GM18858 (cell line): ENCODE results near the gene ACTN3.
"Not testable (repeated sequence)": the region's sequence is repeated elsewhere in the genome, so short reads cannot be mapped to it uniquely, and the experiment has no call there.

Experiments
- ATAC-seq: cut with Tn5 transposase; IDR thresholded peaks from one replicate; pipeline ENCODE4 v1.9.1; 2021; ENCODE audit not compliant: unreplicated experiment

ACTN3 gene

GRCh38 chr11:66544952-66545351 lies 1.8 kb upstream of the ACTN3 start:
- ATAC-seq = not testable (repeated sequence)

GRCh38 chr11:66545701-66546367 lies 869 bp upstream of the ACTN3 start, which contains the start of gene ZDHHC24:
ZDHHC24 (minus strand) TSS chr11:66546048; CDS start chr11:66546003, 45 bp downstream.
- peak; percentile 68 for ATAC-seq

- no peak for ATAC-seq
Measured at GRCh38 chr11:66546966-66547661, 411 bp downstream of the ACTN3 start.

- no peak for ATAC-seq
Measured at GRCh38 chr11:66547662-66548009, 933 bp downstream of the ACTN3 start.

- no peak for ATAC-seq
Measured at GRCh38 chr11:66548041-66548440, 1.3 kb downstream of the ACTN3 start.

GRCh38 chr11:66548774-66549630 lies 2.3 kb downstream of the ACTN3 start:
- no peak for ATAC-seq

GRCh38 chr11:66549696-66550095 lies 3.0 kb downstream of the ACTN3 start:
- no peak for ATAC-seq

GRCh38 chr11:66550887-66551286 lies 4.2 kb downstream of the ACTN3 start:
- ATAC-seq = no peak

- no peak for ATAC-seq
Measured at GRCh38 chr11:66554602-66555001, 7.9 kb downstream of the ACTN3 start.

GRCh38 chr11:66555416-66555815 lies 8.7 kb downstream of the ACTN3 start:
- no peak for ATAC-seq

- ATAC-seq = no peak
Measured at GRCh38 chr11:66556086-66556485, 9.4 kb downstream of the ACTN3 start.

GRCh38 chr11:66557733-66558326 lies 11.1 kb downstream of the ACTN3 start:
- ATAC-seq = no peak

- no peak for ATAC-seq
Measured at GRCh38 chr11:66559142-66559865, 12.6 kb downstream of the ACTN3 start.

- ATAC-seq = no peak
Measured at GRCh38 chr11:66559866-66560676, 13.4 kb downstream of the ACTN3 start.

GRCh38 chr11:66561178-66561974 lies 14.7 kb downstream of the ACTN3 start:
- ATAC-seq = no peak

GRCh38 chr11:66561975-66562248 lies 15.2 kb downstream of the ACTN3 start:
- no peak for ATAC-seq

- ATAC-seq = no peak
Measured at GRCh38 chr11:66562275-66562674, 15.6 kb downstream of the ACTN3 start.

- no peak for ATAC-seq
Measured at GRCh38 chr11:66562907-66563583, 16.3 kb downstream of the ACTN3 start.

- ATAC-seq = no peak
Measured at GRCh38 chr11:66563832-66564231, 17.1 kb downstream of the ACTN3 start.
